HG02588 (cell line): Measurements from ENCODE around the gene PPP1R1B.
"Not testable (repeated sequence)": the region's sequence is repeated elsewhere in the genome, so short reads cannot be mapped to it uniquely, and the experiment has no call there.

Experiments
- ATAC-seq: cut with Tn5 transposase; IDR thresholded peaks from one replicate; pipeline ENCODE4 v1.9.1; 2021; ENCODE audit warnings: mild to moderate bottlenecking, moderate library complexity; ENCODE audit not compliant: unreplicated experiment

PPP1R1B gene

DNA sequence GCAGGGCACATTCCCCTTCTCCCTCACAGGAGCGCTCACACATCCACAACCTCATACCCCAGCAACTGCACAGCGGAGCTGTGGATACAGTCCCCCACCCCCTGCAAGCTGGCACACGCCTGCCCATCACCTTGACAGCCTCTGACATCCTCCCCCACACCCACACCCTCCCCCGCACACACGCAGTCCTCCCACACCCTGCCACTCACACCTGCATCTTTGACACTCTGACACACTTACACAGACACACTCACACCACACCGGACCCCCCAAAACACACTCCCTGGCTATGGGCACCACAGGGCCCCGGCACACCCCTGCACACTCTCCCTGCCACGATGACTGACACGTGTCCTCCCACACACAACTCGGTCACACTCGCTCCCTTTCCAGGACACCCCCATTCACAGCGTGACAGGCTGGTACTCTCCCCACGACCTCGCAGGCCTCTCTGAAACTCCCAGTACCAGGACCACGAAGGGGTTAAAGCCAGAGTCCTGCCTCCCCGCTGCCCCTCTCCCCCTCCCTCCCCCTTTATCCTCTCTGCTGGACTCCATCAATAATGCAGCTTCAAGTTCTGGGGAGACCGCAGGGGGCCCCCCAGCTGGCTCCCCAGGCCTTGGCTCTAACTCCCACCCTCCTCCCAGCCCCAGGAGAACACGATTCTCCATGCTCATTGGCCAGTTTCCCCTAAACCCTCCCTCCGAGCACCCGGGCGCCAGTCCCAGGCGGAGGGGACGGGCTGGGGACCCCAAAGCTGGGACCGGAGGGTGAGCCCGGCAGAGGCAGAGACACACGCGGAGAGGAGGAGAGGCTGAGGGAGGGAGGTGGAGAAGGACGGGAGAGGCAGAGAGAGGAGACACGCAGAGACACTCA lies at the start of gene PPP1R1B:
Gene PPP1R1B (plus strand): TSS at position 782 of the 876 bp plus-strand sequence. CDS start 441 bp downstream, outside the sequence.
- ATAC-seq: no peak

DNA sequence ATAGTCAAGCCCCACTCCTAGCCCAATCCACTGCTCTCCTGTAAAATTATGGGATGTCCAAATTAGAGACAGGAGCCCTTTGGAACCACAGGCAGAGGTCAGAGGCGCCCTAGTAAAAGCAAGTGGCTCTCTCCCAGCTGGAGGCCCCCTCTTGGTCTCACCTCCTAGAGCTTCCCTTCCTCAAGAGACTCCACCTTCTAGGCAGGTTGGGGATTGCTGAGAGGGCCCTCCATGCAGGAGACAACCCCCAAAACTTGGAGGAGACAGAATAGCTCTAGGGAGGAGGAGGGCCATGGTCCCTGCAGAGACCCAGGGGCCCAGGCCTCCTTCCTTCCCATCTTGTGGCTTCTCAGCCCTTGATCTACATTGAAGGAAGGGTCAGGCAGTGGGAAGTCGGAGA lies 48.5 kb upstream of the PPP1R1B start:
- no peak for ATAC-seq

DNA sequence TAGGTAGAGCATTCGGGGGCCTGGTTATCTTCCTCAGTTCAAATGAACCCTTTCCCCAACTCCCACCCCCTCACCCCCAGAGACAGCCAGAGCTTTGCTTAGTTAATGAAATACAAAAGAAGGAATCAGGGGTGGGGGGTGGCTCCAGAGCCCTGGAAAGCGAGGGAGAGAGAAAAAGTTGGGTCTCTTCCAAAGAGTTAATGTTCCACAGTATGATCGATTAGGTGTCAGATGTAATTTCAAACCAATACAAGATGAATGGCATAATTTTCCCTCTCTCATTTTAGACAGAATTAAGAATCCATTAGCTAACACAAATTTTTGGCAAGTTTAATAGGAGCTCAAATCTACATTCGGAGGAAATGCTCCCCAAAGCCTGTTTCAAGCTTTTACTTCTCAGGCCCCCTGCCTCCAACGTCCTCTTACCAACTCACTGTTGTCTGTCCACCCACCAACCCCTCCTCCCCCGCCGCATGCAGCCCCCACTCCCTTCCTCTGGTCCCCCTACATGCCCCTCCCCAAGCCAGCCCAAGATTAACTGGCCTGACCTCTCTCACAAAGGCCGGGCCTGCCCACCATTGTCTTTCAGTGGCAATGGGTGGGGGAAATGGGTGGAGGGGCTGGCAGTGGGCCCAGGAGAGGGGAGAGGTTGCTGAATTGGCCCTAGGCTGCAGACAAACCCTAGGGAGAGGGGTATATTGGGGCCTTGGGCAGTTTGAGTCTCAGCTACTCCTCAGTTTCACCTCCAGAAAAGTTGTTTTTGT lies 47.3 kb upstream of the PPP1R1B start:
- no peak for ATAC-seq

DNA sequence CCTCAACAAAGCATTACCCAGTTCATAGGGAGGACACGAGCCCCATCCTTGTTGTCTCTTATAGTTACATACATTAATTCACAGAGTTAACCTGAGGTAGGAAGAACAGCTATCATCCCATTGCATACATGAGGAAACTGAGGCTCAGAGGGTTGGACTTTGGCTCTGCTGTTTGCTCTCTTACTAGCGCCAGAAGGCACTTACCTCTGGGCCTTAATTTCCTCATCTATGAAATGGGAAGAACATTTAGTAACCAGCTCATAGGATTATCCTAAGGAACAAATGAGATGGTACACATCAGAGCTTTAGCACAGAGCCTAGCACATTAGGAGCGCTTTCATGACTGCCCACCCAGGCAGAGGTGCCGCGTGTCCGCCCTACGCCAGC lies 46.7 kb upstream of the PPP1R1B start:
- ATAC-seq: no peak

DNA sequence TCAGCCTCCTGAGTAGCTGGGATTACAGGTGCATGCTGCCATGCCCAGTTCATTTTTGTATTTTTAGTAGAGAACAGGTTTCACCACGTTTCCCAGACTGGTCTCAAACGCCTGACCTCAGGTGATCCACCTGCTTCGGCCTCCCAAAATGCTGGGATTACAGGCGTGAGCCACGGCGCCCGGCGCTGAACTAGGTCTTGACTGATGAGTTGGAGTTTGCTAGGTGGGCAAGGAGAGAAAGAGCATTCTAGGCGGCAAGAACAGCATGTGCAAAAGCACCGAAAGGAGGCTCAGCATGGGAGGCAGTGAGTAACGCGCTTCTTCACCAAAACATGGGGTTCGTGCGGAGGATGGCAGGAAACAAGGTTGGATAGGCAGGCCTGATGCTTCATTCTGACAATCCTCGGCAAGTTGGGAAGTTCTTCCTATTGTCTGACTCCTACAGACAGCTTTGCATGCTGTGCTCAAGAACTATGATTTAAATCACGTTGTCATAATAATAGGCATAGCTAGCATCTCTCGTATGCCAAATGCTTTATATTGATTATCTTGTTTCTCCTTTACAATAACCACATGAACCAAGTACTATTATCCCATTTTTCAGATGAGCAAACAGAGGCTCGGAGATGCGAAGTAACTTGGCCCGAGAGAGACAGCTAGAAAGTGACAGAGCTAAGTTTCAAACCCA lies 45.5 kb upstream of the PPP1R1B start:
- ATAC-seq: no peak

DNA sequence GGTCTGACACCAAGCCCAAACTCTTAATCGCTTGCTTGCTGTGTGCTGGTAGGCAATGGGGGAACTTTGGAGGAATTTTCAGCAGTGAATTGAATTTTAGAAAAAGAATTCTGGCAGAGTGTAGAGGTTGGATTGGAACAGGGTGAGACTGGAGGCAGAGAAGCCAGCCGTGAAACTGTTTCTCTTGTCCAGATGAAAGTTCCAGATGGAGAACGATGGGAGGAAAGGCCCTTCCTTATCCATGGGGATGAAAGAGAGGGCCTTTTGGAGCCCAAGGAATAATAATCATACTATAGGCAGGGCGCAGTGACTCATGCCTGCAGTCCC lies 45.0 kb upstream of the PPP1R1B start:
- no peak for ATAC-seq

DNA sequence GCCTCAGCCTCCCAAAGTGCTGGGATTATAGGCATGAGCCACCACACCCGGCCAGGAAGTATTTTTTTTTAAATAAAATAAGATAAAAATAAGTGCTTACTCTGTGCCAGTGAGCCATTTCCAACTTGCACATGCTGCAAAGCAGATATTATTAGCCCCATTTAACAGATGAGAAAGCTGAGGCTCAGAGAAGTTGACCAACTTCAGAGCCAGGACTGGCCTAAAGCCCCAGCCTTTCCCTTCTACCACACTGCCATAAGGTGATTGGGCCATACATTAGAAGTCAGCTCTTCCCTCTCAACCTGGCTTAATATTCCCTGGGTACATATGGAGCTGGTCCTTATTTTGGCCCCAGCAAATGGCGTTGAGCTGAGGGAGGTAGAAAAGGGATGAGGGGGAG lies 44.1 kb upstream of the PPP1R1B start:
- no peak for ATAC-seq

DNA sequence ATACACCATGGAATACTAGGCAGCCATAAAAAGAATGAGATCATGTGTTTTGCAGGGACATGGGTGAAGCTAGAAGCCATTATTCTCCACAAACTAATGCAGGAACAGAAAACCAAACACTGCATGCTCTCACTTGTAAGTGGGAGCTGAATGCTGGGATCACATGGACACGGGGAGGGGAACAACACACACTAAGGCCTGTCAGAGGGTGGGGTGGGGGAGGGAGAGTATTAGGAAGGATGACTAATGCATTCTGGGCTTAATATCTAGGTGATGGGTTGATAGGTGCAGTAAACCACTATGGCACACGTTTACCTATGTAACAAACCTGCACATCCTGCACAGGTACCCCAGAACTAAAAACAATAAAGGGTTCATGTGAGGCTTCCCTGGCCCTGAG lies 36.6 kb upstream of the PPP1R1B start:
- ATAC-seq: not testable (repeated sequence)

DNA sequence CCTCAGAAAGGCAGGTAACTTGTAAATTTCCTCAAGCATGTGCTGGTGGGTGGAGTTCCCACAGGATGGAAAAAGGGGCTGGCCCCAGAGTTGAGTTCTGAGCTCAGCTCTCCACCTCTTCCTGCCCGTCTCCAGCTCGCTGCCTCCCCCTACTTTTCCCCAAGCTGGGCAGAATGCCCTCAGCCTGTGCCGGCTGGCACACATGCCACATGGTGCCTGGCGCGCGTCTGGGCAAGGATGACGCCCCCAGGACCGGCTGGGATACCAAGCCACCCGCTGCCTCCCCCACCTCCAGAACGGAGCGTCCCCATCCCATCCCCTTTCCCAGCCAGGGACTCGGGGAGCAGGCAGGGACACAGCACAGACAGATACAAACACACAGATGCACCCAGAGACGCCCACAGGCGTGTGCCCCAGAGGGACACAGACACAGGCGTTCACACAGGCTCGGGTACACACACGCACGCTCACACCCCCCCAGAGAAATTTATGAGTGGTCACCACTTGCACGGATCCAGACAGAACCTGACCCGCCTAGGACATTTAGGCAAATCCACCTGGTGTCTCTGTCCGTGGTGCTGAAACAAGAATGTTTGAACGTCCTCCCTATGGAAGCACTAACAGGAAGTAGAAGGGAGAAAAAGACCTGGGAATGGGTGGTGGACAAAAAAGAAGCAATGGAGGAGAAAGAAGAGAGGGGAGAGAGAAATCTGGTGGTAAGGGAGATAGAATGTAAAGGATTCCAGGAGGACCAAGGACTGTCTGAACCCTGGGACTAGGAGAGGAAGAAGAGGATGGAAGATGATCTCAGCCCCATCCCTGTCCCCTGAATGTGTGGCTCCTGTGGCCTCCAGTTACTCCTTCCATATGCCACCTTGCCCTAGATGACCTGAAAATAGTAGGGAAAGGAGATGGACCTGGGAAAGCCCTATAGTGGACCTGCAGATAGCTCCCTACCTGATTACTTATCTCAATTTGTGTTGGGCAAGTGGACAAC lies 34.5 kb upstream of the PPP1R1B start:
- no peak for ATAC-seq

DNA sequence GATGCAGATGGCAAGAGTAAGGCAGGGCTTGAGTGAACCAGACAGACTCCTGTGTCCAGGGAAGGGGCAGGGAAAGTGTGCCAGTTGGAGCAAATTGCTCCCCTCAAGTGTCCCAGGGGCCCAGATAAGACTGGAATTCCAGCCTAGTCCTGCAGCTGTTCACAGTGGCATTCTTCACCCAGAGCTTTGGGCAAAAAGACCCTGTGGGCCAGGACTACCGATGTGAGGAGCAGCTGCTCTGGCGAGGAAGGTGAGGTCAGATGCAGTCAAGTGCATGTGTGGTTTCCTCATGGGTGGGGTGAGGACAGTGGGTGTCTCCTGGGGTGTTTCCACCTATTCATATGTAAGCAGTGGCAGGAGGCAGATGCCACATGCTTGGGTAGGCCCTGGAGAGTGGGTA lies 33.4 kb upstream of the PPP1R1B start:
- no peak for ATAC-seq

DNA sequence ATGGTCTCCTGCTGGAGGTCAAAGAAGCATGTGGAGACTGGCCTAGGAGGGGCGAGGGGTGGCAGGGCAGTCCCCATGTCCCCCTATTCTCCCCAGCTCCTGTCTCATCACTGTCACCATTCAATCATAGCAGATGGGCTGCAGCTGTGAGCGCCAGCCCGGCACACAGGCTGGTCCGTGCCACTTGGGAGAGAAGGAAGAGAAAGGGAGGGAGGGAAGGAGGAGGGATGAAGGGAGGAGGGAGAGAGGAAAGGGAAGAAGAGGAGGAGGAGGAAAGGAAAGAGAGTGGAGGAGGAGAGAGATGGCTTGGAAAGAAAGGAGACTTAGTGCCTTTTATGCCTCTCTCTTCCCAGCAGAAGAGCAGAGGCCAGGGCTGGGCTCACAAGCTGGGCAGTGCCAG lies 31.5 kb upstream of the PPP1R1B start:
- no peak for ATAC-seq

DNA sequence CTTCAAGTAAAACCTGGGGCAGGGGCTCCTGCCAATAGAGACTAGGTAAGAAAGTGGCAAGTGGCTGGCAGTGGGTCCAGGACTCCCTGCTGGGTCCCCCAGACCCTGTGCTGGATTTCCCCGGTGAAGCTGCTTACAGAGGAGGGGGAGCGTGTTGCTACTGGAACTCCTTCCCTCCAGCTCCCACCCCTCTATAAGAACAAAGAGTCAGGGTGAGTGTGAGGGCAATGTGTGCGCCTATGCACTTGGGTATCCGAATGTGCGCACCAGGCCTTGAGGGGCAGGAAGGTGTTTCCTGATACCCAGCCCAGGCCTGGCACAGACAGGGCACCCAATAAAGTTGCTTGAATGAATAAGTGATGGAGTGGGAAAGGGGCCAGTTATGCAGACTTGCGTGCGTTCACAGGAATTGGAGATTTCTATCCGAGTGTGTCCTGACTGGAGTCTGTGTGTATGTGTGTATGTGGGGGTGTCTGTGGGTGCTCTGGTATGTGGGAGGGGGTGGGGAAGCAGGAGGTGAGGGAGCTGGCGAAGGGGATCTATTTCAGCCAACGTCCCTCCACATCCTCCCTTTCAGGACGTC lies 30.7 kb upstream of the PPP1R1B start:
- ATAC-seq: no peak

DNA sequence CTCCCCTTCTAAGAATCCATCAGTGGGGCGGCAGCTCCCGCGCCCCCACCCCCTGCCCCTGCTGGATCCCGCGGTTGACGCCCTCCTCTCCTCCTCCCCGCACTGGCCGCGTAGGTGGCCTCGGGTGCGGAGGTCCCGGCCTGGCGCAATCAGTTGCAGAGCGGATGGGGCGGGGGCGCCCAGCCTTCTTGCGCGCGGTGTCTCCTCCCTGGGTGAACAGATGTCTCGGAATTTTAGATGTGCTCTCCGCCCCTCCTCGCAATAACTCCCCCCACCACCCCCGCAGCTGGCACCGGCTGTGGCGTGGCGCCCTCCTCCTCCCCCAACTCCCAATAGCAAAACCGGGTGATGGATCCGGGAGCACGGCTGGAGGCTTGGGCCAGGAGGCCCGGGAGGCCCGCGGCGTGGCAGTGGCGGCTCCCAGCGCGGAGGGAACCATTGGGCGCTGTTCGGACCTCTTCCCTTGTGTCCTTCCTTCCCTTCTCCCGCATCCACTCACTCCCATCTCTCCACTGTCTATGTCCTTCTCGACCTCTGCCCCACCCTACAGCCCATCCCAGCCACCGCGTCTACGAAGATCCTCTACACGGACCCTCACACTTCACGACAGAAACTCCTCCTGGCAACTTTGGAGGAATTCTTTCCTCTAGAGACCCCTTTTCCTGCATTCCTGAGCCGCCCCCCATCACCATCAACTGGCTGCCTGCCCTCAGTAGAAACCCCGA lies 30.0 kb upstream of the PPP1R1B start:
- no peak for ATAC-seq

DNA sequence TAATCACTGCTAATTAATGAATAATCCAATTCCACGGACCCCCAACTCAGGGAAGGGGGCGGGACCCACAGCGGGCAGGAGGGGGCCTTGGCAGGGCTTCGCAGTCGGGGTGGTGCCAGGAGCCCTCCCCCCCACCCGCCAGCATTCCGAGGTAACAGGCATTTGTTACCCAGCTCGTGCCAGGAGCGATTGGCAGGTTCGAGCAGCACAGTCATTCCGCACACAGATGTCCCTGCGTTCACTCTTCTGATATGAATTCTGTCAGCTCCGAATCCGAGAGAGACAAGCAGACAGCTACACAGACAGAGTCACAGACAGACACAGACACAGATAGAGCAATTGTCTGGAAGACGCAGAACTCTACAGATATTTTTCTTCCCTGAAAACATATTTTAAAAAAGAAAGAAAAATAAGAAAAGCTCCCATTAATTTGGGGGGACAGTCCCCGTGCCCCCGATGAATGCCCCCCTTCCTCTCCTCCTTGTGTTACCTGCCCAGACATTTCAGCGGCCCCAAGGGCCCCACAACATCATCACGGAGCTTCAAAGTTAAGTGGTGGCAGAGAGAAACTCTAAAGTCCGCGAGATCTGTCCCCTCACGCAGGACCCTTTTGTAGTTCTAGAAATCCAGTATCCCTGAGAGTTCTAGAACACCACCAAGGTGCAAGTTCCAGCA lies 29.2 kb upstream of the PPP1R1B start:
- no peak for ATAC-seq

DNA sequence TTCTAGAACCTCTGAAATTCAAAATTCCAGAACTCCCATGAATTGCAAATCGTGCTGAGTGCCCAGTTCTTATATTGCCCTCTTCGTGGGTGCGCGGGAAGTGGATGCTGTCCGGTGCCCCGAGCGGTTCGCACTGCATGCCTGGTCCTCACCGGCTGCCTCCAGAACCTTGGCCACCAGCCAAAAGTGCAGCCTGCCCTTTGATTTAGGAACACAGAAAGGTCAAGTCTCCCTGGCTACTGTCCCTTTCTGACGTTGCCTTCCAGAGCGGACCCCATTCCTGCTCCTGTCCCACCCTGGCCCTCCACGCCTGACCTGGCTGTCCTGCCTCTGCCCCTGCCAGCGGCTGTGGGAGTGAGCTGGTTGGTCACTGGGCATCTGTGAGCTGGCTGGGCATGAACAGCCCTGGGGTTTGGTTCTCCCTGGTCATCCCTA lies 28.7 kb upstream of the PPP1R1B start:
- ATAC-seq: no peak

DNA sequence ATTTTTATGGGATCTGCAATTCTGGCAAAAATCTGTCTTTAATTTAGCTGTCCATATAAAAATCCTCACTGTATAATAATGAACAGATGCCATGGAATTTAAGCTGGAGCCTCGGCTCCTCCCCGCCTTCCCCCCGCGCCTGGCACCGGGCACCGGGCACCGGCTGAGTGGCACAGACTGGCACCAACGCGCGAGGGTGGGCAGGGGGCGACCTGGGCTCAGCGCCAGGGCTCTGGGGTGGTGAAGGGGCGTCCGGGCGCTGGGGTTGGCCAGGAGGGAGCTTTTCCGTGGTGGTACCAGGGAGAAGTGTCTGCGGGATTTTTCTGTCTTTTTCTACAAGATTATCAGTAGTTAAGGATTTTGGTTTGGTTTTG lies 28.1 kb upstream of the PPP1R1B start:
- ATAC-seq: no peak

DNA sequence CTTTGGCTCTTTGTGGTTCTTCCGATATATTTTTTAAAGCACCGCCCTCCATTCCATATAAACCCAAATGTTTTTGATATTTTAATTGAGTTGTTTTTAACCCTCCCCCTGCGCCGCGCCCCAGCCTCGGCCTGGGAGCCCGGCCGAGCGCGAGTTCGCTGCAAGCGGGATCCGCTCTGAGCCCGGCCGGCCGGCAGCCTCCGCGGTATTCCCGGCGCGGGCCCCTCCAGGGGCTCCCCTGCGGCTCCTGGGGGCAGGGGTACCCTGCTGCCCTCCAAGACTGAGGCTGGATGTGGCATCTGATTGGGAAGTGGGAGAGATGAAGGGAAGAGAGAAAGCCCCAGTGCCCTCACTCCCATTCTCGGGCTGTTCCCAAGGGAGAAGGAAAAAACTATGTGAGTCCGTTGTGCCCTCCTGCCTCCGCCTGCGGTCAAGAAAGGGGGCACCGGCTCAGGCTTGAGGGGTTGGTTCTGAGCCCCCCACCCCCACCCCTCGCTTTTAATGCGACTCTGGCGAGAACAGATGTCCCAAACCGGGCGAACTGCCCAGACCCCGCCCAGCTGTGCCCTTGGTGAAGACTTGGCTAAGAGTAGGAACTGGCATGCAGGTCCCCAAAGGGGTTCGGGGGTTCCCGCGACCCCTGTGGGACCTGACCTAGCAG lies 27.6 kb upstream of the PPP1R1B start:
- no peak for ATAC-seq

DNA sequence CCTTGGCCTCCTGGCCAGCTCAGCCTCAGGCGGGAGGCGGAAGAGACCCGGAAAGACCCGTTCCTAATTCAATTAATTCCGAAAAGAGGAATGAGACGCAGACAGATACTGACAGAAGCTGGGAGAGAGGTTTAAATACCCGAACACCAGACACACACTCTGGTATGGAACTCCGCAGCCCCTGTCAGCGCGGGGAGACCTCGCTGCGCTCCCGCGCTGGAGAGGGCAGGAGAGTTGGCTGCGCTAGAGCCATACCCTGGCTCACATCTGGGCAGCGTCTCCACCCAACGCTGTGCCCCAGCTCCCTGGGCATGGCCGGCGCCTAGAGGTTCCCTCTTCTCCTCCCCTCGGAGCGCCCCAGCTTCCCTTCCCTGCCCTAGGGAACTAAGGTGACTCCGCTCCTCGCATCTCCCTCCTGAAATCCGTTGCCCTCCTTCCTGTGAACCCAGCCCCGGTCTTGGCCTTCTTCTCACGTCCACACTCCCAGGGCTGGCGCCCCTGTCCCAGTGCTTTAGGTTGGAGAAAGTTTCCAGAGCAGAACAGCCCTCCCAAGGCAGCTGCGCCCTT lies 27.0 kb upstream of the PPP1R1B start:
- ATAC-seq: no peak
